Parathyroid adenoma (tissue), 2 donors: ENCODE data around the gene NPTXR.
A peak's percentile ranks its signal among the peaks of the same experiment; 100 is the strongest.

Source experiments
- H2AFZ ChIP-seq: fragments of 300-600 bp; sonication (generic); one replicate; pipeline ENCODE4 v1.7.0; 2017; ENCODE audit warnings: antibody characterized with exemption, mild to moderate bottlenecking
- H3K27ac ChIP-seq: fragments of 300-600 bp; sonication (generic); one replicate; pipeline ENCODE4 v1.7.0; 2017
- H3K27me3 ChIP-seq: fragments of 300-600 bp; sonication (generic); one replicate; pipeline ENCODE4 v1.7.0; 2017; ENCODE audit warnings: low read length; ENCODE audit not compliant: control insufficient read depth, insufficient read depth
- H3K36me3 ChIP-seq: fragments of 300-600 bp; sonication (generic); one replicate; pipeline ENCODE4 v1.7.0; 2017; ENCODE audit warnings: low read length; ENCODE audit not compliant: control insufficient read depth, insufficient read depth
- H3K4me1 ChIP-seq: fragments of 300-600 bp; sonication (generic); one replicate; pipeline ENCODE4 v1.7.0; 2017; ENCODE audit warnings: control low read depth
- H3K4me2 ChIP-seq: fragments of 300-600 bp; sonication (generic); one replicate; pipeline ENCODE4 v1.7.0; 2017; ENCODE audit warnings: low read length
- H3K4me3 ChIP-seq: fragments of 300-600 bp; sonication (generic); one replicate; pipeline ENCODE4 v1.7.0; 2017; ENCODE audit warnings: low read depth, low read length
- H3K79me2 ChIP-seq: fragments of 300-600 bp; sonication (generic); one replicate; pipeline ENCODE4 v1.7.0; 2017; ENCODE audit warnings: control low read depth
- H3K9ac ChIP-seq: fragments of 300-600 bp; sonication (generic); one replicate; pipeline ENCODE4 v1.7.0; 2017; ENCODE audit warnings: mild to moderate bottlenecking
- H3K9me3 ChIP-seq: fragments of 300-600 bp; sonication (generic); one replicate; pipeline ENCODE4 v1.7.0; 2017; ENCODE audit warnings: low read length; ENCODE audit not compliant: control insufficient read depth
- TF ChIP-seq, protein P1 (sequence below): fragments of 300-600 bp; sonication (generic); IDR thresholded peaks from one replicate; pipeline ENCODE4 v1.7.0; 2017; ENCODE audit warnings: antibody characterized with exemption, mild to moderate bottlenecking
- donor health status: primary hyperparathyroidism.

Gene NPTXR

GRCh38 chr22:38881997-38882879, 38.4 kb upstream of the NPTXR start:
- TF ChIP-seq, protein P1, sequence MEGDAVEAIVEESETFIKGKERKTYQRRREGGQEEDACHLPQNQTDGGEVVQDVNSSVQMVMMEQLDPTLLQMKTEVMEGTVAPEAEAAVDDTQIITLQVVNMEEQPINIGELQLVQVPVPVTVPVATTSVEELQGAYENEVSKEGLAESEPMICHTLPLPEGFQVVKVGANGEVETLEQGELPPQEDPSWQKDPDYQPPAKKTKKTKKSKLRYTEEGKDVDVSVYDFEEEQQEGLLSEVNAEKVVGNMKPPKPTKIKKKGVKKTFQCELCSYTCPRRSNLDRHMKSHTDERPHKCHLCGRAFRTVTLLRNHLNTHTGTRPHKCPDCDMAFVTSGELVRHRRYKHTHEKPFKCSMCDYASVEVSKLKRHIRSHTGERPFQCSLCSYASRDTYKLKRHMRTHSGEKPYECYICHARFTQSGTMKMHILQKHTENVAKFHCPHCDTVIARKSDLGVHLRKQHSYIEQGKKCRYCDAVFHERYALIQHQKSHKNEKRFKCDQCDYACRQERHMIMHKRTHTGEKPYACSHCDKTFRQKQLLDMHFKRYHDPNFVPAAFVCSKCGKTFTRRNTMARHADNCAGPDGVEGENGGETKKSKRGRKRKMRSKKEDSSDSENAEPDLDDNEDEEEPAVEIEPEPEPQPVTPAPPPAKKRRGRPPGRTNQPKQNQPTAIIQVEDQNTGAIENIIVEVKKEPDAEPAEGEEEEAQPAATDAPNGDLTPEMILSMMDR = no peak
- H3K4me2 ChIP-seq = no peak overlapping the region
- no peaks in the 10 kb centered on the region for H3K36me3 ChIP-seq
- H3K4me3 ChIP-seq = no peak overlapping the region
- peak overlapping the region; percentile 83 for H2AFZ ChIP-seq
- H3K27ac ChIP-seq = peak overlapping the region; percentile 95
- no peaks in the 10 kb centered on the region for H3K79me2 ChIP-seq
- H3K4me1 ChIP-seq = peaks cover 15% of the 10 kb centered on the region
- H3K9me3 ChIP-seq = no peaks in the 10 kb centered on the region
- H3K27me3 ChIP-seq = no peaks in the 10 kb centered on the region
- no peak overlapping the region for H3K9ac ChIP-seq

GRCh38 chr22:38881464-38881871, 37.6 kb upstream of the NPTXR start:
- Histone ChIP-seq H3K4me1 (peaks cover 15% of the 10 kb centered on the region), H3K4me2 (peak overlapping the region; percentile 63)

DNA sequence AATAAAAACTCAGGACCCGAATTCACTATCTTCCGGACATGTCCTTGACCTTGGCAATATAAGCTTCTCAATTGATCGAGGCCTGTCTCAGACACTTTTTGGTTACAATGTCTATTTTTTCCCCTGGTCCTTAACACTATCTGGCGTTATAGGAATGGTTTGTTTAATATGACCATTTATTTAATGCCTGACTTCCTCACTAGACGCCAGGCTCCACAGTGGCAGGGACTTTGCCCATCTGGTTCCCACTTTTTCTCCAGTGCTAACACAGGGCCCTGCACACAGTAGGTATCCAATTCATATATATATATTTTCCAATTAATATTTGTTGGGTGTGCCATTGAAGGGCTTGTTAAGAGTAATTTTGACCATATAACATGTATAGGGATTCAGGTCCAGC, 36.1 kb upstream of the NPTXR start:
- no peak overlapping the region for H3K4me2 ChIP-seq
- H3K4me3 ChIP-seq = no peak overlapping the region
- H3K79me2 ChIP-seq = no peaks in the 10 kb centered on the region
- peaks cover 19% of the 10 kb centered on the region for H3K4me1 ChIP-seq
- no peaks in the 10 kb centered on the region for H3K36me3 ChIP-seq
- TF ChIP-seq, protein P1 = no peak
- no peak overlapping the region for H2AFZ ChIP-seq
- no peaks in the 10 kb centered on the region for H3K9me3 ChIP-seq
- H3K9ac ChIP-seq = no peak overlapping the region
- no peaks in the 10 kb centered on the region for H3K27me3 ChIP-seq
- no peak overlapping the region for H3K27ac ChIP-seq

More at GRCh38 chr22:38881464-38881871, 37.6 kb upstream of the NPTXR start:
- Histone ChIP-seq H3K36me3 (no peaks in the 10 kb centered on the region), H3K9ac (no peak overlapping the region), H2AFZ (peak overlapping the region; percentile 83), H3K9me3 (no peaks in the 10 kb centered on the region), H3K27me3 (no peaks in the 10 kb centered on the region), H3K4me3 (peak overlapping the region; percentile 21), H3K27ac (peak overlapping the region; percentile 95), H3K79me2 (no peaks in the 10 kb centered on the region)
- TF ChIP-seq, protein P1 = peak; percentile 6

- Histone ChIP-seq H3K4me2 (no peak overlapping the region), H3K27me3 (no peaks in the 10 kb centered on the region), H3K9ac (no peak overlapping the region), H2AFZ (no peak overlapping the region), H3K4me3 (no peak overlapping the region), H3K4me1 (peaks cover 19% of the 10 kb centered on the region), H3K79me2 (no peaks in the 10 kb centered on the region), H3K36me3 (no peaks in the 10 kb centered on the region), H3K9me3 (no peaks in the 10 kb centered on the region), H3K27ac (no peak overlapping the region)
- TF ChIP-seq, protein P1 = no peak
Observed at GRCh38 chr22:38879108-38879729, 35.4 kb upstream of the NPTXR start.
